ENCODE results near the gene MXD1. TPM values are rescaled to one million over a fixed set of nuclear protein-coding genes. Genes with fewer than 3 reads are reported as not detected.

The MXD1 gene
- total RNA-seq, 3 donors from 2014 or later = 98.6 to 202 (median 122) TPM

DNA sequence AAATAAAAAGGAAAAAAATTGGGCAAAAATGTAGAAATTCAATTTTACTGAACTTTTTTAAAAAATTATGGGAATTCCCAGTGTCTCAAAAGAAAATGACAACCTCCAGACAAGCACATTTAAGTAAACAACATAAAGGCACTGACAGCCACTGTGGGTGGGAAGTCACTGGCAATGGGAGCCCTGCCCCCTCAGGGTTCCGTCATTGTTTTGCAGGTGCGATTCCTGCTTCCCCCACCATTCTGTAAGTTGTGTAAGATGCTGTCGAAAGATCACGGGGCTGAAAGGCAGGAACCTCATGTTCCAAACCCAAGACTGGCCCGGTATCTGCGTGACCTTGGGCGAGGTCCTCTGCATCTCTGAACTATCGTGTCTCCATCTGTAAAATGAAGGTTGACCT lies 62.3 kb downstream of the MXD1 start:
- no peaks in the 10 kb centered on the region for H3K36me3 ChIP-seq (ENCODE audit: low read depth)
- intact Hi-C loops (cut with DNase I, micrococcal nuclease) = no loop called here
- H3K4me3 ChIP-seq = no peak overlapping the region
- TF ChIP-seq, protein P1, sequence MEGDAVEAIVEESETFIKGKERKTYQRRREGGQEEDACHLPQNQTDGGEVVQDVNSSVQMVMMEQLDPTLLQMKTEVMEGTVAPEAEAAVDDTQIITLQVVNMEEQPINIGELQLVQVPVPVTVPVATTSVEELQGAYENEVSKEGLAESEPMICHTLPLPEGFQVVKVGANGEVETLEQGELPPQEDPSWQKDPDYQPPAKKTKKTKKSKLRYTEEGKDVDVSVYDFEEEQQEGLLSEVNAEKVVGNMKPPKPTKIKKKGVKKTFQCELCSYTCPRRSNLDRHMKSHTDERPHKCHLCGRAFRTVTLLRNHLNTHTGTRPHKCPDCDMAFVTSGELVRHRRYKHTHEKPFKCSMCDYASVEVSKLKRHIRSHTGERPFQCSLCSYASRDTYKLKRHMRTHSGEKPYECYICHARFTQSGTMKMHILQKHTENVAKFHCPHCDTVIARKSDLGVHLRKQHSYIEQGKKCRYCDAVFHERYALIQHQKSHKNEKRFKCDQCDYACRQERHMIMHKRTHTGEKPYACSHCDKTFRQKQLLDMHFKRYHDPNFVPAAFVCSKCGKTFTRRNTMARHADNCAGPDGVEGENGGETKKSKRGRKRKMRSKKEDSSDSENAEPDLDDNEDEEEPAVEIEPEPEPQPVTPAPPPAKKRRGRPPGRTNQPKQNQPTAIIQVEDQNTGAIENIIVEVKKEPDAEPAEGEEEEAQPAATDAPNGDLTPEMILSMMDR (IDR thresholded peaks at IDR 0.05) = no peak
- H3K4me1 ChIP-seq (ENCODE audit: low read depth) = no peaks in the 10 kb centered on the region
- DNase-seq (peak in 2 of 3 donors; percentile 4 to 31), ATAC-seq (no peak)
- H3K9me3 ChIP-seq = no peaks in the 10 kb centered on the region

DNA sequence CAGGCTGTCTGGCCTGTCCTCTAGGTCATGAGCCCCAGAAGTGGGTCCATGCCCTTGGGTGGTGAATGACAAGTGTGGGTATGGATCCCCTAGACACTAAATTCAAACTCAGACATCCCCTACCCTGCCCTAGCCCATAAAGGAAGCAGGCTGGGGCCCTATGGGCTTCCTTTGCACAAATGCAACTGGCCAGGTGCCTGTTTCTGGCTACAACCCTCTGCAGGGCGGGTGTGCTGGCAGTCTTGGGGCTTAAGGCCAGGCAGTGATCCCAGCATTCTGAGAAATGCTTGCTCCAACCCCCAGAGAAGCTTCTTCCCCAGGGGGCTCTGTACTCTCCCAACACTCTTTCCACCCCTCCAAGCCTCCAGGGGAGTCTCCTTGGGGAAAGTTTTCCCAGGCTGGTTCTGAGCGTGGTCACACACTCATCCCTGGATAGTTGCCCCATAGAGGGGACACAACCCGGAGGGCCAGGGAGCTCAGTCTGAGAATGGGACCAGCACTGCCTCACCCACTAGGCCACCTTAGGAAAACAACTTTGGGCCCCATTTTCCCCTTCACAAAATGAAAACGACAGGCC lies 63.1 kb downstream of the MXD1 start:
- Histone ChIP-seq H3K4me3 (no peak overlapping the region), H3K36me3 (ENCODE audit: low read depth) (no peaks in the 10 kb centered on the region), H3K9me3 (no peaks in the 10 kb centered on the region), H3K4me1 (ENCODE audit: low read depth) (no peaks in the 10 kb centered on the region)
- peak in 2 of 3 donors; percentile 3 to 25 for DNase-seq
- TF ChIP-seq, protein P1 (IDR thresholded peaks at IDR 0.05) = no peak
- ATAC-seq = no peak
- intact Hi-C loops (cut with DNase I, micrococcal nuclease) = no loop called here

DNA sequence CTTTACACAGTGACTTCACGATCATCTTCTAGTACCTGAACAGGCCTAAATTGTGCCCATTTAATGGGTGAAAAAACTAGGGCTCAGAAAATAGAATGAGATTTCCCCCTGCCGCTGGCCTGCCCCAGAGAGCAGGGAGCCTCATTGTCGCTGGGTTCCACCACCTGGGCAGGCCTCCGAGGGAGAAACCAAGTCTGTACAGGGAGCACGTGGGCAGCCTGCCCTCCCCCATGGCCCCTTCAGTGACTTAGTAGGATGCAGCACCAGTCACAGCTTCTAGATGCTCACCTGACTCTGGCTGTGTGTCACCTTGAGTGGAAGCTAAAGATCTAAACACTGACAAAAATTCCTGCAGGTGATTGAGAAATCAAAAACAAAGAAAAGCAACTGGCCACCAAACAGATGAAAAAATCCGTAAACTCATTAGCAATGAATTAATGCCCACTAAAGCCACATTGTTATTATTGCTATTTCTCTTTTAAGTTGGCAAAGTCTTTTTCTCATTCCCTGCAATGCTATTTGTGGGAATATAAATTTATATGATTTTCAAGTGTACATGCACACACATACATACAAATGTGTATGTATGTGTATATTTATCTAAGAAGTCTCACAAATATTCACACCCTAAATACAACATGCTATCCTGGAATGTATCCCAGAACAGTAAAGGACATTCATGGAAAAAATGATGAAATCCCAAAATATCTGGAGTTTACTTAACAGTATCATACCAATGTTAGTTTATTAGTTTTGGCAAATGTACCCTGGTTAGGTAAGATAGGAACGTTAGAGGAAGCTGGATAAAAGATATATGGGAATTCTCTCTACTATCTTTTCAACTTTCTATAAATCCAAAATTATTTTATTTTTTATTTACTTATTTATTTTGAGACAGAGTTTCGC lies 65.2 kb downstream of the MXD1 start:
- Histone ChIP-seq H3K36me3 (ENCODE audit: low read depth) (no peaks in the 10 kb centered on the region), H3K9me3 (no peaks in the 10 kb centered on the region), H3K4me3 (no peak overlapping the region), H3K4me1 (ENCODE audit: low read depth) (no peaks in the 10 kb centered on the region)
- TF ChIP-seq, protein P1 (IDR thresholded peaks at IDR 0.05) = no peak
- DNase-seq (peak in 2 of 3 donors; percentile 11 to 14), ATAC-seq (no peak)
- intact Hi-C loops (cut with DNase I, micrococcal nuclease) = no loop called here

DNA sequence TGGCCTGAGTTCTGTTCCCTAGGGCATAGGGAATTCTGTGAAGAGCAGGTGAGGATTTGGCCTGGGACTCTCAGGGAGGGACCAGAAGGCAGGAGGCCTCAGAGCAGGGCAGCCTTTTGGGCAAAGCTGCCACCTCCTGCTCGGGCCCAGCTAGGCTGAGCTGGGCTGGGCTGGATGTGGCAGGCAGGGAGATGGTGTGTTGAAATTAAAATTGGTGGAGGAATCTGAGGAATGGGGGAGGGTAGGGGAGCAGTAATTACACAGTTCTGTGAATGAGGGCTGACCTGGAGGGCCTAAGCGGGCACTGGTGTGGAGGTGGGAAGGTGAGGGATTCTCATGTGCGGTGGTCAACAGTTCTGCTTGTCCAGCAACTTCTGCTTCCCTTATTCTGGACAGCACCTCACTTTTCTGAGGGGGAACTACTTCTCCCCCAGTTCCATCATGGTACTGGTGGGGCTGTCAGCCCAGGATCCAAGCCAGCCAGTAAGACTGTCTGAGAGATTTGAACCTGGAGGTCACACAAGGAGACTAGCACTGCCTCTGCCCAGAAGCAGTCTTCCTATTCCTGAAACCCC lies 68.6 kb downstream of the MXD1 start:
- intact Hi-C loops (cut with DNase I, micrococcal nuclease) = no loop called here
- TF ChIP-seq, protein P1 (IDR thresholded peaks at IDR 0.05) = no peak
- no peaks in the 10 kb centered on the region for H3K4me1 ChIP-seq (ENCODE audit: low read depth)
- no peaks in the 10 kb centered on the region for H3K9me3 ChIP-seq
- H3K36me3 ChIP-seq (ENCODE audit: low read depth) = no peaks in the 10 kb centered on the region
- DNase-seq (peak in 1 of 3 donors; percentile 14), ATAC-seq (no peak)
- H3K4me3 ChIP-seq = no peak overlapping the region

DNA sequence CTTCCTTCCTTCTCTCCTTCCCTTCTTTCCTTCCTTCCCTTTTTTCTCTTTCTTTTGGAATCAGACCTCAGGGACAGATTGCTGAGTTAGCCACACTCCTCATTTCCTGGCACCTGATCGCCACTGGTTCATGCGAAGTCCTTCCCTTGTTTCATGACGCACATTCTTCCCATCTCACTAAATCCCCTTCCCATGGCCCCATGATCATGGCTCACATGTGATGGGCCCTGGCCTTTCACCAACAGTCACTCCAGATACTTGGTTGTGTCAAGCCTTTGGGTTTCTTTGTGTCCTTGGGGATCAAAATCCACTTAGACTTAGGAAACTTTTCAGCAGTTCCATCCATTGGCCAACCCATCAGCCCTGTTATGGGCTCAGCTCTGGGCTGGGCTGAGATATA lies 70.3 kb downstream of the MXD1 start:
- H3K4me3 ChIP-seq = no peak overlapping the region
- intact Hi-C loops (cut with DNase I, micrococcal nuclease) = no loop called here
- no peaks in the 10 kb centered on the region for H3K9me3 ChIP-seq
- ATAC-seq = no peak
- TF ChIP-seq, protein P1 (IDR thresholded peaks at IDR 0.05) = no peak
- no peaks in the 10 kb centered on the region for H3K36me3 ChIP-seq (ENCODE audit: low read depth)
- peaks cover 14% of the 10 kb centered on the region for H3K4me1 ChIP-seq (ENCODE audit: low read depth)
- peak in 1 of 3 donors; percentile 16 for DNase-seq
